ENCODE results near the gene CCR5.
"Not testable (repeated sequence)": the region's sequence is repeated elsewhere in the genome, so short reads cannot be mapped to it uniquely, and the experiment has no call there.

Gene CCR5

GRCh38 chr3:46386205-46386604 lies 15.5 kb downstream of the CCR5 start:
- DNase-seq (ENCODE audit: low read depth): peak; percentile 32

GRCh38 chr3:46388847-46389246 lies 18.1 kb downstream of the CCR5 start:
- not testable (repeated sequence) for DNase-seq (ENCODE audit: low read depth)

DNA sequence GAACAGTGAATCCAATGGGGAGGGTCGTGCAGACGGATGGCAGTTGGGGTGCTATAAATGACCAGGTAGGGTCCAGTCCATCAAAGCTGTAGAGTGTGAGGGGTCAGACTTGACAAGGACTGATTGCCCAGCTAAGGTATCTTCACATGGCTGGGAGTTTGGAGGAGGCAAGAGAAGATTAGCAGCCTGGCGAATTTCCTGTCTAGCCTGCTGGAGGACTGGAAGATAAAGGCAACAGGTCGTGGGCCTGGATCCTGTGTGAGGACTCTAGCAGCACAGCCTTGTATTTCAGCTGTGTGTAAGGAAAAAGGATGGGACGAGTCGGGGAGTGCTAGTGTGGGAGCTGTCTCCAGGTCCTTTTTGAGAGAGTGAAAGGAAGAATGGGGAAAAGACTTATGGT lies 18.6 kb downstream of the CCR5 start:
- DNase-seq (ENCODE audit: low read depth): no peak

DNA sequence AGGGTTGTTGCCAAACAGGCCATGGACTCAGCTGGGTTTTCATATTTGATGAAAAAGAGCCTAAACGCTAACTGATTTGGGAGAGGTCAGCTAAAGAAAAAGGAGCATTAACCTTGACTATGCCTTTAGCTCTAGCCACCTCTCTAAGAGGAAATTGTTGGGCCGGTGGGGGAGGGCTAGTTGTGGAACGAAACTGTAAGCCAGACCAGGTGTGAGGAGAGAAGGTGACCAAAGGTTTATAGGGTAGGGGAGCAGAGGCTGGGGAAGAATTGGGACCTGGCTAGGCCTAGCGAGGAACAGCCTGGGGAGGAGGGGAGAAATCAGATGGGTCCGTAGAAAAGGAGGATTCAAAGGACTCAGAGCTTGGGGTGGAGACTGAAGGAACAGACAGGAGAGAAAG lies 20.8 kb downstream of the CCR5 start:
- DNase-seq (ENCODE audit: low read depth): not testable (repeated sequence)

GRCh38 chr3:46393011-46393410 lies 22.3 kb downstream of the CCR5 start:
- DNase-seq (ENCODE audit: low read depth): no peak

DNA sequence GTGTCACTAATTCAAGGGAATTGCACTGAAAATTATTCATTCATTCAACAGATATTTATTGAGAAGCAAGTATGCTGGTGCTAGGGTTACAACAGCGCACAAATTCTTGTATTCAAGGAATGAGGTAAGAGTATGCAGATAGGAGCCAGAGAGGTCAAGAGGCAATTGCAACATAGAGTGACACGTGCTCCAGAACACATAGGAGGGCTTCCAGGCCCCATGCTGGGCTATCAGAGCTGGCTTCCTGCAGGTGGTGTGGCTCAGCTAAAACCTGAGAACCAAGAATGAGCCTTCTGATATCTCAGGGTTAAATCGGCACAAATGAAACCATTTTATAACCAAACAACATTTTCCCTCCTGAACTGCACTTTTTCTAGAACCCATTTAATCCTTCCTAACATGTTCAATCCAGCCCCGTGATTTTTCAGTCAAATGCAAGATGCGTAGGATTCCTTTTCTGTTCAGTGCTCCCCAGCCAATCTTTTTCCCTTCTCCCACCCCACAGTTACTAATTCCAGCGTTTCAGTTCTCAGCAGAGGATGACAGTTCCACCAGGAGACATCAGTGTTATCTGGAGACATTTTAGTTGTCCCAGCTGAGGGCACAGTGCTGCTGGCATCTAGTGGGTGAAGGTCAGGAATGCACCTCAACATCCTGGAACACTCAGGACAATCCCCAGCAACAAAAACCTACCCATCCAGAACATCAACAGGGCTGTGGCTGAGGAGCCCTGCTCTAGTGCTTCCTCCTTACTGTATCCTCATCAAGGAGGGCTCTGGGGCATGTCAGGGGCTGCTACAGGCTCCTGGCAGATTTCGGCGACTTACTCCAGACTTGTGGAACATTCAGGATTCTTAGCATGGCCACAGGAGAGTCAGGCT lies 23.0 kb downstream of the CCR5 start:
- DNase-seq (ENCODE audit: low read depth): peak; percentile 75

DNA sequence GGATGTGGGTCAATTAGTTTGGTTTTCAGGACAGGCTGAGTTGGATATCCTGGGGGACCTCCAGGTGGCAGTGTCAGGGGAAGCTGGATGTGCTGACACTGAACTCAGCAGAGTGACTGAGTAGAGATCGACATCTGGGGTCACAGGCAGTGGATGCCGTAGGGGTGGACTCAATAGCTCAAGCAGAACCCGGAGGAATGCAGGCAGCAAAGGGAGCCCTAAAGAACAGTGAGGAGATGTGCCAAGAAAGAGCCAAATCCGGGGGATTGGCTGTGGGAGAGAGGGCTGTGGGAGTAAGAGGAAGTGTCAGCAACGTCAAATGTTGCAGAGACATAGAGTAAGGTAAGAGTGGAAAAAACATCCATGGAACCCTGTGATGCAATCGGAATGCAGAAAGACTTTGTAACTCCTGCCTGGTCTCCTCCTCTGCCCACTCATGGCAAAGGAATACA lies 24.5 kb downstream of the CCR5 start:
- peak; percentile 89 for DNase-seq (ENCODE audit: low read depth)

DNA sequence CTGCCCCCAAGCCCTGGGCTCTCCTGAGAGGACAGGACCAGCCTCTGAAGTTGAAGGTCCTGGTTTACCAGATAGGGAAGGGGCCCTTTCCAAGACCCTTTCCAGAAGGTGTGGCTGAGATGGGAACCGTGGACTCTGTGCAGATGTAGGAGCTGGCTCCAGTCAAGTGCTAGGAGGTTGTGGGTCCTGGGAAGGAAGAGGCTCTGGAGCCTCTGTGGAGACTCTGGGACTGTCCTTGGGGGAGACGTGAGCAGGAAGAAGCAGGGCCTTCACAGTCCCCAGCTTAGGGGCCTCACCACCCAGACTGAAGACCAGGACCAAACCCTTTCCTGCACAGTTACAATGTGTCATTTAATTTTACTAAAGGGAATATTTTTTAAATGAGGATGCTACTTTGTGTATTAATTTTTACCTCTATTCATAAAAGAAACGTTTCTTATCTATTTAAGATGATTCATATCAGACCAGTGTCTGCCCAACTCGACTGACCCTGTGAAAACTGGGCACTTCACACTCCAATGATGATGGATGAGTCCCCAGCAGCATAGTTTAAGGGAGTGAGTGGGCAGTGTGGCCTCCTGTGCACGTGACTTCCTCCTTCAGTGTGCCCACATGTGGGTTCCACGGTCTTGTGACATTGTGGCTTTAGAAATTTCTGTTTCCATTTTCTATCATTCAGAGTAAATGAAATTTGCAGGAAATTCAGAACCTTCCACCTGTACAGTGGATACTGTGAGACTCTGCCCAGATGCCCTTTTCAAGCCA lies 25.2 kb downstream of the CCR5 start:
- DNase-seq (ENCODE audit: low read depth): peak; percentile 18

- no peak for DNase-seq (ENCODE audit: low read depth)
These were observed 26.4 kb downstream of the CCR5 start for GRCh38 chr3:46397111-46397510.

GRCh38 chr3:46398186-46398955 lies 27.6 kb downstream of the CCR5 start:
- no peak for DNase-seq (ENCODE audit: low read depth)

DNA sequence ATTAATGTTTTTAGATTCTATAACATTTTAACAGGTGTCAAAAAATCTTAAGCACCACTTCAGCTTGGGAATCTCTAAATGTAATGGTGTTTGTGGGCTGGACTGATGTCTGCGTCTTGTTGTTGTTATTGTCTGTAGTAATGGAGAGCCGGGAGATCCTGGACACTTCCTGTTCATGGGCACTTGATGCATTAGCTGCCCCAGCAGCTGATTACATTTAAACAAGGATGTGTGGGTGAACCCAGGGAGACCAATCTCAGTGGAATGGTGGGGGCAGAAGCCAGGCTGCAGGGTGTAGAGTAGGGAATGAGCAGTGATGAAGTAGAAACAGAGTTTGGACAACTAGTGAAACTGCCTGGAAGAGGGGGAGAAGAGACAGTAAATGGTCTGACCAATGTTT lies 28.4 kb downstream of the CCR5 start:
- peak; percentile 11 for DNase-seq (ENCODE audit: low read depth)

GRCh38 chr3:46399557-46399956 lies 28.8 kb downstream of the CCR5 start:
- DNase-seq (ENCODE audit: low read depth): peak; percentile 6

DNA sequence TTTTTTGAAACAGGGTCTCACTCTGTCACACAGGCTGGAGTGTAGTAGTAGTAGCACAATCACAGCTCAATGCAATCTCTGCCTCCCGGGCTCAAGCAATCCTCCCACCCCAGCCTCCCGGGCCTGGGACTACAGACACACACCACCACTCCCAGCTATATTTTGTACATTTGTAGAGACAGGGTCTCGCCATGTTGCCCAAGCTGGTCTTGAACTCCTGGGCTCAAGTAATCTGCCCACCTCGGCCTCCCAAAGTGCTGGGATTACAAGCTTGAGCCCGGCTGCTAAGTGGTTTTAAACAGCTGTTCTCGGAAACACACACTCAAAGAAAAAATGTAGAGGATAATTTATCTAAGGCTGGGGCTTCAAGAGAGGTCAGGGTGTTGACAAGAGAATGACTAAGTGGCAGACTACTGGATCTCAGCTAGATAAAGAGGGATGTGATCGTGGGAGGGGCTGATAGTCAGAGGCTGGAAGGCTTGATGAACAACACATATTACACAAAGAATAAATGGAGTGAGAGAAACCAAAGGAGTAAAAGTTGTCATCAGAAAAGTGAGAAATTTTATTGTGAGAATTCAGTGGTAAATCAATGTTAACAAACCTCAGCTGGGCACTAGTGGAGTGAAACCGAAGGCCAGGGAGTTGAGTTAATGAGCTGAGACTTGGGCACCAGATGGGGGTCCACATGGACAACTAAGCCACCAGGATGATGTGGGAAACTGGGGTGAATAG lies 29.4 kb downstream of the CCR5 start:
- DNase-seq (ENCODE audit: low read depth): peak; percentile 98

GRCh38 chr3:46400846-46401245 lies 30.1 kb downstream of the CCR5 start:
- DNase-seq (ENCODE audit: low read depth): no peak

DNA sequence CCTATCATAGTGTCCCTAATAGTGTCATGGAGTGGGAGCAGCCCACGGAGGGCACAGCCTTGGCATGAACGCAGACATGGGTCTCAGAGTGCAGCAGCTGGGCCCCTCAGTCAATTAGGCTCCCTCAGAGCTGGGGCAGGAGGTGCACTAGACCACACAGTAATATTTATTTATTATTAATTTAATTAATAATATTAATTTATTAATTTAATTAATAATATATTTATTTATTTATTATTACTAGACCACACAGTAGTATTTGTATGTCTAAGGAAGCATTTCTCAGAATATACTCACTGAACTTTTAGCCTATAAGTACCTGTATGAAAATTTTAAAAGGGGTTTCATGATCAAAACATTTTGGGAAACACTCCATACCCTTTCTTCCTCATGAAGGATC lies 30.8 kb downstream of the CCR5 start:
- no peak for DNase-seq (ENCODE audit: low read depth)

DNA sequence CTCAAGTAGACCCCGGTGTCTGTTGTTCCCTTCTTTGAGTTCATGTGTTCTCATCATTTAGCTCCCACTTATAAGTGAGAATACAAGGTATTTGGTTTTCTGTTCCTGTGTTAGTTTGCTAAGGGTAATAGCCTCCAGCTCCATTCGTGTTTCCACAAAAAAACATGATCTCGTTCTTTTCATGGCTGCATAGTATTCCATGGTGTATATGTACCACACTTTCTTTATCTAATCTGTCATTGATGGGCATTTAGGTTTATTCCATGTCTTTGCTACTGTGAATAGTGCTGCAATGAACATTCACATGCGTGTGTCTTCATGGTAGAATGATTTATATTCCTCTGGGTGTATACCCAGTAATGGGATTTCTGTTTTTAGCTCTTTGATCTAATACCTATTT lies 32.2 kb downstream of the CCR5 start:
- DNase-seq (ENCODE audit: low read depth): not testable (repeated sequence)

- DNase-seq (ENCODE audit: low read depth): no peak
These were observed 34.7 kb downstream of the CCR5 start for GRCh38 chr3:46405301-46406019.

GRCh38 chr3:46406443-46406787 lies 35.7 kb downstream of the CCR5 start:
- DNase-seq (ENCODE audit: low read depth): no peak

GRCh38 chr3:46406788-46407611 lies 36.3 kb downstream of the CCR5 start, which contains the start of the genes CCR5AS and CCRL2:
Gene CCR5AS, minus strand, starts transcription at chr3:46407066.
Gene CCRL2, plus strand, starts transcription at chr3:46407259. Its CDS starts 821 bp downstream, at chr3:46408080.
- DNase-seq (ENCODE audit: low read depth): no peak

GRCh38 chr3:46407970-46408369 lies 37.2 kb downstream of the CCR5 start:
- no peak for DNase-seq (ENCODE audit: low read depth)

Measured in amniotic epithelial cell (primary cell).